HepG2 (cell line): ENCODE measurements around the gene SRSF2. TPM values are rescaled to one million over a fixed set of nuclear protein-coding genes. Genes with fewer than 3 reads are reported as not detected.

Experiments
- AFF4 ChIP-seq: sonication (generic); formaldehyde crosslinking; IDR thresholded peaks from 2 replicates; pipeline ENCODE4 v1.4.0; 2020; ENCODE audit warnings: missing genetic modification reagents
- CBX5 ChIP-seq: sonication (generic); formaldehyde crosslinking; IDR thresholded peaks from 2 replicates; pipeline ENCODE4 v1.4.0; 2020; ENCODE audit warnings: missing genetic modification reagents, borderline replicate concordance
- DMTF1 ChIP-seq: sonication (generic); formaldehyde crosslinking; IDR thresholded peaks from 2 replicates; pipeline ENCODE4 v1.4.0; 2020; ENCODE audit warnings: mild to moderate bottlenecking, missing genetic modification reagents
- DNMT1 ChIP-seq: sonication (generic); formaldehyde crosslinking; IDR thresholded peaks from 2 replicates; pipeline ENCODE4 v1.5.1; 2020; ENCODE audit warnings: mild to moderate bottlenecking, missing genetic modification reagents
- ZBTB33 ChIP-seq: sonication (generic); formaldehyde crosslinking; IDR thresholded peaks from 2 replicates; pipeline ENCODE4 v1.4.0; 2020; ENCODE audit warnings: missing genetic modification reagents
- polyA plus RNA-seq, 8 experiments: library from polyadenylated mRNA; depleted of rRNA in 3 of 8; stranded (reverse) in 7 of 8; unstranded in 1 of 8; fragments of >200 nt; fragmentation: Illumina TruSeq in 4 of 8; extraction: Trizol in 4 of 8; gene quantifications; 2 replicates each; pipeline versions ENCODE4 v1.2.1 to v1.2.3, GENCODE V29; 2011 to 2016; ENCODE audit warnings: low read depth in 4 of 8, missing spikeins in 1 of 8, mixed read lengths in 1 of 8; ENCODE audit not compliant: insufficient read depth in 1 of 8
- total RNA-seq, 5 experiments: library from RNA; depleted of rRNA; stranded (reverse); fragments of >200 nt; fragmentation: Illumina TruSeq; extraction: Trizol; gene quantifications; 2 replicates each; pipeline ENCODE4 v1.2.3, GENCODE V29; 2016; ENCODE audit warnings: low read depth in 1 of 5

The SRSF2 gene
- total and polyA plus RNA-seq, 2 of the 13 experiments (the other 11 are each of a cell fraction or from before 2014, with no cell fraction given): 306 to 319 TPM

GRCh38 chr17:76727745-76728456 lies 9.2 kb downstream of the SRSF2 start (continued):
- TF ChIP-seq AFF4 (CRISPR knock-in tag): no peak
- 0 out of 2 replicates have a peak, but pooled peaks have one; percentile 24 for TF ChIP-seq CBX5 (CRISPR knock-in tag)
- TF ChIP-seq DNMT1 (CRISPR knock-in tag): no peak
- no peak for TF ChIP-seq DMTF1
- peak; percentile 84 for TF ChIP-seq ZBTB33
